Activated naive CD4-positive, alpha-beta T cell (primary cell): Measurements from ENCODE around the gene ZNF785.
"Not testable (repeated sequence)": the region's sequence is repeated elsewhere in the genome, so short reads cannot be mapped to it uniquely, and the experiment has no call there.

Experiments used
- DNase-seq, 4 experiments: peaks; one replicate each; lab custom pipeline; 2025; lab: John Stamatoyannopoulos, UW

Gene ZNF785

DNA sequence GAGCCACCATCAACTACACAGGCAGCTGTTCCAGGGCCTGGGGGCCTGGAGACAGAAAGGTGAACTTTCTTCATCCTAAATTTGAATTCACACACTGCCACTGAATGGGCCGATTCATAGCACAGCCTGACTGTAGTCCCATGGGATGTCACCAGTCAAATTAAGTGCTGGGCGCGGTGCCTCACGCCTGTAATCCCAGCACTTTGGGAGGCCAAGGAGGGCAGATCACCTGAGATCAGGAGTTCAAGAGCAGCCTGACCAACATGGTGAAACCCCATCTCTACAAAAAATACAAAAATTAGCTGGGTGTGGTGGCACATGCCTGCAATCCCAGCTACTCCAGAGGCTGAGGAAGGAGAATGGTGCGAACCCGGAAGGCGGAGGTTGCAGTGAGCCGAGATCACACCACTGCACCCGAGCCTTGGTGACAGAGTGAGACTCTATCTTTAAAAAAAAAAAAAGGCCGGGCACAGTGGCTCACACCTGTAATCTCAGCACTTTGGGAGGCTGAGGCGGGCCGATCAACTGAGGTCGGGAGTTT, 45.4 kb downstream of the ZNF785 start:
- not testable (repeated sequence) for DNase-seq

- DNase-seq = no peak
Observed at GRCh38 chr16:30539000-30539964, 46.2 kb downstream of the ZNF785 start.

- DNase-seq = not testable (repeated sequence)
Observed at GRCh38 chr16:30536391-30537024, 49.0 kb downstream of the ZNF785 start.

DNA sequence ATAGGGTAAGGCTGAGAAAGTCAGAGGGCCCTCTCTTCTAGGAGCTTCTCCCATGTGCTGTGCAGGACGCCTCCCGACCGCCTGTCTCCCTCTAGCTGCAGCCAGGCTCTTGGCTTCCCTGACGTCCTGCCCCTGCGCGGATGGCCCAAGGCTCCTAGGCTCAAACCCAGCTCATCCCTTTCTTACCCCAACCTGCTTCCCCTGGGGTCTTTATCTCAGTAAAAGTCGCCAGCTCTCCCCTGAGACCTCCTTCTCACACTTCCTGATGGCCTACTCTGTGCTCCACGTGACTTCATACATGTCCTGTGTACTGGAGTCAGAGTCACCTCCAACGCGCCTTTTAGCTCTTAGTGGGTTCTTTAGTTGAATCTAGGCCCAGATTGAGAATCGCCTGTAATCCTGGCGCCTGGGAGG, 49.7 kb downstream of the ZNF785 start:
- peak in 2 of 4 experiments; percentile 29 to 47 for DNase-seq

DNA sequence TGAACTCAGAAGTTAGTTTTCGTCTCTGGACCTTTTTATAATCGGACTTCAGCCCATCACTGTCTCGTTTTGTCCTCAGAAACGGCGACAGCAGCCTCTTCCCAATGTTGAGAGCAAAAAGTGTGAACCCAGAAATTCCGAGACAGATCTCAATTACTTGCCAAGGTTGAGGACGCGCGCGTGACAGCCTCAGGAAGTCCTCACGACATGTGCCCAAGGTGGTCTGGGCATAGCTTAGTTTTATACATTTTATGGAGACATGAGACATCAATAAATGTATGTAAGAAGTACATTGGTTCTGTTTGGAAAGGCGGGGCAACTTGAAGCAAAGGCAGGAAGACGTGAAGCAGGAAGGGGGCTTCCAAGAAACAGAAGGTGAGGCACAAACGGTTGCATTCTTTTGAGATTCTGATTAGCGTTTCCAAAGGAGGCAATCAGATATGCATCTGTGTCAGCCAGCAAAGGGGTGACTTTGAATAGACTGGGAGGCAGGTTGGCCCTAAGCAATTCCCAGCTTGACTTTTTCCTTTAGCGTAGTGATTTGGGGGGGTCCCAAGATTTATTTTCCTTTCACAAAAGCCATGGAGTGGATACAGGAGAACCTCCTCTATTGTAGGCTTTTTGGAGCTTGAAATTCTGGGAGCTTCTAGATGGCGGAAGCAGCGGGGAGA, 50.3 kb downstream of the ZNF785 start:
- no peak for DNase-seq

DNA sequence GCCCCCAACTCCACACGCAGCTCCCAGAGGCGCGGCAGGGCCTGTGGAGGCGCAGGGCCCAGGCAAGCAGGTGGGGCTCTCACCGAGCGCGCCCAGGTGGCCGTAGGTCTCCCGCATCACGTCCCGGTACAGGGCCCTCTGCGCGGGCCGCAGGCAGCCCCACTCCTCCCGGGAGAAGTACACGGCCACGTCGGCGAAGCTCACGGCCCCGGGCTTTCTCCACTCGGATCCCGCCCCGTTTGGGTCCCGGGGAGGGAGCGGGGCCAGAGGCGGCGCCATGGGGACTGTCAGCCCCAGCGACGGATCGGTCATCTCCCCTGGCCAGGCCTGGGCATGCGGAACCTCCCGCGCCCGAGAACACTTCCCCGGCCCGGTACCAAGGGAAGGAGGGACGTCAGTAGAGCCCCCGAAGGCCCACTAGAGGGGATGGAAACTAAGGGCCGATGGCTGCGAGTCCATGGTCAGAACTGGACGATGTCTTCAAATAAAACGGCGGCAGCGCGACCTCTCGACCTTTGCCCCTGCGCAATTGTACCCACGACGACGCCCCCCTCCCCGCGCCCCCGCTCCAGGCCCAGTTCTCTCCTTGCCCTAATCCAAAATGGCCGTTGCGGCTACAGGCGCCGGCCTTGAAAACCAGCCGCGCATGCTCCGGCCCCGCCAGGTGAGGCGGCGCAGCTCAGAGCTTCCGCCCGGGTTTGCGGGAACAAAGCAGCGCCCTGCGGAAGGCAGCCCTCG, 51.0 kb downstream of the ZNF785 start, which contains the start of gene ZNF747:
Gene ZNF747, minus strand, starts transcription at position 491 of the 738 bp plus-strand sequence. Its CDS starts 179 bp downstream, at position 312.
- peak; percentile 79 to 90 (median 87) for DNase-seq

DNA sequence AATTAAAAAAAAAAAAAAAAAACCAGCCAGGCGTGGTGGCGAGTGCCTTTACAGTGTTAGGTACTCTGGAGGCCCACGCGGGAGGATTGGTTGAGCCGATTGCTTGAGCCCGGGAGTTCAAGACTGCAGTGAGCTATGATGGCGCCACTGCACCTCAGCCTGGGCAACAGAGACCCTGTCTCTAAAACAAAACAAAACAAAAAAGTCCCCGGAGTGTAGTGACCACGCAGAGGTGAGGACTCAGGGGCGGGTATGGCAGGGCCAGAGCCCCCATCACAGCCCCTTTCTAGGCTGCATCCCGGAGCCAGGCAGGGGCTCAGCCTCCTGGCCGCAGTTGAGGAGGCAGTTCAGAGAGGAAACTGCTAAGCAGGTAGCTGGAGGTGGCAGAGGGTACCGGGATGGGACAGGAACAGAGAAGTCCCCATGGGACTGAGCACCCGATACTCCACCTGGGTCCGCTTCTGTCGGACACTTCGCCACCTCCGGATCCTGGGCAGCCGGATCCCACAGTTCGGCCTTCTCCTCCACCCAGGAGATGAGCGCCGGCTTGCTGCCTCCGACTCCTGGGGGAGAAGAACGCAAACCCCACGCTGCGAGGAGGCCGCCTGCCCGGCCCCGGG, 51.6 kb downstream of the ZNF785 start:
- no peak for DNase-seq

DNA sequence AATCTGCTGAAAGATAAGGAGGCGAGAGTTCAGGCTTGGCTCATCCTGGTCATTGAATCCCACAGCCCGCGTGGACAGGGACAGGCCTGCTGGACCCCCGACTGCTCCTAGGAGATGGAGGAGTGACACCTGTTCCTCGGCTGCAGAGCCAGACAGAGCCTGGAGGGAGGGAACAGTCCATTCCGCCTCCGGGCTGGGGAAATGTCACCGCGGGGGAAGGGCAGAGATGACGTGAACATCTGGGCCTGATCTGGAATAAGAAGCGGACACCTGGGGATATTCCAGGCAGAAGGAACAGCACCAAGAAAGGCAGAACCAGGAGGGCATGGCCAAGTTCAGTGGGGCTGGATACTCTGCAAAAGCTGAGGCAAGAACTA, 52.4 kb downstream of the ZNF785 start:
- DNase-seq = no peak

GRCh38 chr16:30532285-30533145, 53.0 kb downstream of the ZNF785 start:
- DNase-seq = no peak
